Pancreas (tissue), 10 donors: ENCODE data around the gene ARID4A. TPM values are rescaled to one million over a fixed set of nuclear protein-coding genes. Genes with fewer than 3 reads are reported as not detected.
"Not testable (repeated sequence)": the region's sequence is repeated elsewhere in the genome, so short reads cannot be mapped to it uniquely, and the experiment has no call there.

Experiments used
- ATAC-seq, 4 donors: fragments of 200-7000 bp; cut with Tn5 transposase; one replicate each; pipeline versions ENCODE4 v1.8.0 to v1.9.1; 2020; ENCODE audit warnings: mild to moderate bottlenecking in 4 of 4, moderate library complexity in 4 of 4
- DNase-seq, 6 donors: peaks; one replicate each; pipeline ENCODE4 v3.0.0-alpha.2; 2020
- FAIRE-seq: peaks from 2 replicates; lab custom pipeline; 2012; peaks lifted over from hg19 to GRCh38; lab: Jason Lieb, UNC
- H3K27ac ChIP-seq, 4 donors: fragments of 200-600 bp; sonication (generic); 1 replicate in 3 of 4; 2 replicates in 1 of 4; pipeline versions ENCODE4 v1.5.0 to v1.8.0; 2020
- H3K27me3 ChIP-seq, 4 donors: fragments of 200-600 bp; one replicate each; pipeline ENCODE4 v1.8.0; 2021
- H3K36me3 ChIP-seq, 3 donors: fragments of 200-600 bp; sonication (generic) in 1 of 3; one replicate each; pipeline versions ENCODE4 v1.5.0 to v1.8.0; 2020 to 2021
- H3K4me1 ChIP-seq, 3 donors: fragments of 200-600 bp; one replicate each; pipeline ENCODE4 v1.8.0; 2021
- H3K4me3 ChIP-seq, 4 donors: fragments of 200-600 bp; sonication (generic) in 2 of 4; one replicate each; pipeline versions ENCODE4 v1.5.0 to v1.8.0; 2020 to 2021
- H3K9me3 ChIP-seq, 4 donors: fragments of 200-600 bp; one replicate each; pipeline ENCODE4 v1.8.0; 2021
- CTCF ChIP-seq, 4 donors: fragments of 200-600 bp; sonication (generic) in 3 of 4; IDR thresholded peaks; one replicate each; pipeline versions ENCODE4 v1.5.0 to v1.8.0; 2021; ENCODE audit warnings: antibody characterized with exemption in 4 of 4
- WGBS, 2 donors: extraction: QIAGEN DNeasy Blood & Tissue Kit; methylation state at CpG; one replicate each; pipeline ENCODE4 v1.1.7; 2013; 5-methylcytosine and 5-hydroxymethylcytosine counted together
- intact Hi-C, 3 donors: fragments of 100-400 bp; cut with DNase I; formaldehyde crosslinking; loops; one replicate each; pipeline versions ENCODE4 v1.11.1 to v1.14.2; 2022
- polyA plus RNA-seq, 2 donors: library from polyadenylated mRNA; stranded (reverse); fragments of 200-250 nt; gene quantifications; one replicate each; pipeline ENCODE4 v1.2.3, GENCODE V29; 2013
- total RNA-seq, 6 donors: library from RNA; stranded (reverse); fragmentation: NEBNext Ultra II Directional in 4 of 6; extraction: Animal tissue kit (Norgen Biotek cat#: 25700) in 4 of 6; gene quantifications; one replicate each; pipeline versions ENCODE4 v1.2.1 to v1.2.4, GENCODE V29; 2021 to 2023
- donor health status: healthy with polysubstance abuse.
- donor health status: DM: no; HTN: no; CAD: no; lungs with moderate emphysema.
- donor health status: DM: no; HTN: no; CAD: no.
- donor health status: control.
- donor health status: control.
- donor health status: Bipolar disorder and iron deficiency.
- donor health status: DM: yes; HTN: yes; CAD: no.
- donor health status: DM: no; HTN: no; CAD: no.
- donor health status: DM: no; HTN: no; CAD: no.
- donor health status: DM: yes; HTN: yes; CAD: no.

Gene ARID4A
- total and polyA plus RNA-seq, 8 donors: 5.5 to 20.2 (median 11.3) TPM

DNA sequence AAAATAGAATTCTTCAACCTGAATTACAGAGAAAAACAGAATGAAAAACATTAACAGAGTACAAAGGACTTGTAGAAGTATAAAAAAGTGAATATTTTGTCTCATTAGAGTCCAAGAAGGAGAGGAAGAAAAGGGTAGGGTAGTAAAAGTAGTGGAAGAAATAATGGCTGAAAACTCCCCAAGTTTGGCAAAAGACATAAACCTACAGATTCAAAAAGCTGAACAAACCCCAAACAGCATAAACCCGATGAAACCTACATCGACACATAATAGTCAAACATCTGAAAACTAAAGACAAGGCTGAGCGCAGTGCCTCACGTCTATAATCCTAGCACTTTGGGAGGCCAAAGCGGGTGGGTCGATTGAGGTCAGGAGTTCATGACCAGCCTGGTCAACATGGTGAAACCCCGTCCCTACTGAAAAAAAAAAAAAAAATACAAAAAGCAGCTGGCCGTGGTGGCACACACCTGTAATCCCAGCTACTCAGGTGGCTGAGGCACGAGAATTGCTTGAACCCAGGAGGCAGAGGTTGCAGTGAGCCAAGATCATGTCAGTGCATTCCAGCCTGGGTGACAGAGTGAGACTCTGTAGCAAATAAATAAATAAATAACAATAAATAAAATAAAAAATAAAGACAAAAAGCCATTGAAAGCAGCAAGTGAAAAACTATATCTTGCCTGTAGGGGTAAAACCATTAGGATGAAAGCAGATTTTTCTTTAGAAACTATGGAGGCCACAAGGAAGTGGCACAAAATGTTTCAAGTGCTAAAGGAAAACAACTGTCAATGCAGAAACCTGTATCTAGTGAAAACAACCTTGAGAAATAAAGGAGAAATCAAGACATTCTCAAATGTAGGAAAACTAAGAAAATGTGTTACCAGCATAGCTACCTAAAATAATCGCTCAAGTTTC lies 117.5 kb downstream of the ARID4A start:
- intact Hi-C loops: no loop called here
- ATAC-seq: no peak
- peaks cover 0 to 14% (median 11%) of the 10 kb centered on the region in 3 donors for H3K36me3 ChIP-seq
- WGBS, 2 donors: 97% methylated on average over 10 of the region's 10 CpGs
- no peak for FAIRE-seq
- no peak overlapping the region for H3K4me3 ChIP-seq
- no peak for DNase-seq
- no peaks in the 10 kb centered on the region for H3K9me3 ChIP-seq
- no peaks in the 10 kb centered on the region for H3K27me3 ChIP-seq
- TF ChIP-seq CTCF (IDR thresholded peaks at IDR 0.05): no peak
- H3K4me1 ChIP-seq: peaks cover 0 to 5% (median 3%) of the 10 kb centered on the region in 3 donors
- H3K27ac ChIP-seq: no peak overlapping the region

- ATAC-seq, H3K9me3 ChIP-seq, DNase-seq, H3K27ac ChIP-seq, FAIRE-seq, H3K4me3 ChIP-seq, H3K36me3 ChIP-seq, H3K4me1 ChIP-seq, intact Hi-C loops, H3K27me3 ChIP-seq: not testable (repeated sequence)
- 90 to 97% methylated on average over 1 of the region's 1 CpG for WGBS, 2 donors
Measured at GRCh38 chr14:58416934-58417333, 118.6 kb downstream of the ARID4A start.

Other genes starting within 250 kb of the ARID4A start
- 1 to 10 TPM in 3 of 6 donors, under 1 TPM in 3; 0.32 to 2.7 (median 1.1) TPM for gene ARMH4, start 146.3 kb upstream of the ARID4A start, total RNA-seq
- gene ARMH4, start 146.3 kb upstream of the ARID4A start, polyA plus RNA-seq: under 1 TPM; 0.11 to 0.89 TPM
- 10 to 100 TPM; 19.7 to 31.0 (median 22.6) TPM for gene ACTR10, start 98.4 kb upstream of the ARID4A start, total RNA-seq
- gene ACTR10, start 98.4 kb upstream of the ARID4A start, polyA plus RNA-seq: 10 to 100 TPM; 21.8 to 58.9 TPM
- gene PSMA3, start 53.7 kb upstream of the ARID4A start, total RNA-seq: 10 to 100 TPM; 40.0 to 67.8 (median 58.4) TPM
- 10 to 100 TPM; 66.3 to 74.7 TPM for gene PSMA3, start 53.7 kb upstream of the ARID4A start, polyA plus RNA-seq
- gene TOMM20L, start 97.4 kb downstream of the ARID4A start, total RNA-seq: under 1 TPM in 3 of 6 donors, not detected in 3; 0.25 to 0.51 (median 0.38) TPM
- gene TOMM20L, start 97.4 kb downstream of the ARID4A start, polyA plus RNA-seq: not detected
- gene TIMM9, start 129.0 kb downstream of the ARID4A start, total RNA-seq: 10 to 100 TPM; 24.1 to 43.4 (median 32.2) TPM
- gene TIMM9, start 129.0 kb downstream of the ARID4A start, polyA plus RNA-seq: 10 to 100 TPM; 36.5 to 58.7 TPM
- 10 to 100 TPM in 1 of 6 donors, 1 to 10 TPM in 5; 4.2 to 12.4 (median 5.8) TPM for gene KIAA0586, start 129.2 kb downstream of the ARID4A start, total RNA-seq
- gene KIAA0586, start 129.2 kb downstream of the ARID4A start, polyA plus RNA-seq: 1 to 10 TPM; 3.9 to 4.3 TPM